ENCODE results near the gene RABGEF1. TPM values are rescaled to one million over a fixed set of nuclear protein-coding genes. Genes with fewer than 3 reads are reported as not detected.
"Not testable (repeated sequence)": the region's sequence is repeated elsewhere in the genome, so short reads cannot be mapped to it uniquely, and the experiment has no call there.

The RABGEF1 gene
- total RNA-seq, 1 donor from 2014 or later: 14.1 TPM

DNA sequence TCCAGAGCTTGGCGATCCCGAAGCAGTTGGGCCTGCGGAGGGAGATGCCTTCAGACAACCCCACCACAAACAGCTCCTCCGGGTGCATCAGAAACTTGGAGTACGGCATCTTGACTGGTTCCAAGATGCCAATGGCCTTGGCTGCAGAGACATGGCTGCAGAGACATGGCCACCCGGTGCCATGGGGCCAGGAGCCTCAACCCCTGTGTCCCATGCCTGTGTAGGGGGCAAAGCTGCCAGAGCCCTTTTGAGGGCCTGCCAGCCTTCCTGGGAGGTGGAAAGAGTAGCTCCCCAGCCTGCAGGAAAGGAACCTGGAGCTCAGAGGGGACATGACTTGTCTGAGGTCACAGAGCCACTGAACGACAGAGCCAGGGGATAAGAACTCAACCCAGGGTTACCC lies 83.5 kb downstream of the RABGEF1 start:
- Mint-ChIP-seq H3K27me3 (ENCODE audit: unreplicated experiment) (no peaks in the 10 kb centered on the region), H3K4me1 (ENCODE audit: low read depth, unreplicated experiment) (no peaks in the 10 kb centered on the region), H3K9me3 (ENCODE audit: unreplicated experiment) (peaks cover 1% of the 10 kb centered on the region), H3K27ac (ENCODE audit: unreplicated experiment) (no peak overlapping the region), H3K36me3 (ENCODE audit: unreplicated experiment) (no peaks in the 10 kb centered on the region), H3K4me3 (ENCODE audit: unreplicated experiment) (no peak overlapping the region)
- TF ChIP-seq, protein P1, sequence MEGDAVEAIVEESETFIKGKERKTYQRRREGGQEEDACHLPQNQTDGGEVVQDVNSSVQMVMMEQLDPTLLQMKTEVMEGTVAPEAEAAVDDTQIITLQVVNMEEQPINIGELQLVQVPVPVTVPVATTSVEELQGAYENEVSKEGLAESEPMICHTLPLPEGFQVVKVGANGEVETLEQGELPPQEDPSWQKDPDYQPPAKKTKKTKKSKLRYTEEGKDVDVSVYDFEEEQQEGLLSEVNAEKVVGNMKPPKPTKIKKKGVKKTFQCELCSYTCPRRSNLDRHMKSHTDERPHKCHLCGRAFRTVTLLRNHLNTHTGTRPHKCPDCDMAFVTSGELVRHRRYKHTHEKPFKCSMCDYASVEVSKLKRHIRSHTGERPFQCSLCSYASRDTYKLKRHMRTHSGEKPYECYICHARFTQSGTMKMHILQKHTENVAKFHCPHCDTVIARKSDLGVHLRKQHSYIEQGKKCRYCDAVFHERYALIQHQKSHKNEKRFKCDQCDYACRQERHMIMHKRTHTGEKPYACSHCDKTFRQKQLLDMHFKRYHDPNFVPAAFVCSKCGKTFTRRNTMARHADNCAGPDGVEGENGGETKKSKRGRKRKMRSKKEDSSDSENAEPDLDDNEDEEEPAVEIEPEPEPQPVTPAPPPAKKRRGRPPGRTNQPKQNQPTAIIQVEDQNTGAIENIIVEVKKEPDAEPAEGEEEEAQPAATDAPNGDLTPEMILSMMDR (IDR thresholded peaks at IDR 0.05; ENCODE audit: partially characterized antibody, unreplicated experiment): no peak
- no peak for DNase-seq

DNA sequence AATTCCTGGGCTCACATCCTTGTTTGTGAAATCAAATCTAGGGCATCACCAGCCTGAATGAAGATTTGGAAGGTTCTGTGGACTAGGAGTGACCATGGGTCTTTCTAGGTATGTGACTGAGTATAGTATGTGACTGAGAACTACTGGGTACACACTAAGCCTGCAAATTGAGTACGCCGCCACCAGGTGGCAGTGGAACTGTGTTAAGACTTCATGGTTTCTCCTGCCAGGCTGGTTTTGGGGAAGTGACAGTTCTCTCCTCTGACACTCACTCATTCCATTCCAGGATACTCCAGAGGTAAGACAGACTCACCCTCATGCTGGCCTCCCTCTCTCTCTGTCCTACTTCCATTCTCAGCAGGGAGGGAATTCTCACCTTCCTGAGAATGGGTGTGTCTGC lies 85.0 kb downstream of the RABGEF1 start:
- H3K9me3 Mint-ChIP-seq (ENCODE audit: unreplicated experiment); H3K36me3 Mint-ChIP-seq (ENCODE audit: unreplicated experiment); H3K4me1 Mint-ChIP-seq (ENCODE audit: low read depth, unreplicated experiment); H3K4me3 Mint-ChIP-seq (ENCODE audit: unreplicated experiment); H3K27me3 Mint-ChIP-seq (ENCODE audit: unreplicated experiment); H3K27ac Mint-ChIP-seq (ENCODE audit: unreplicated experiment): not testable (repeated sequence)
- peak; percentile 37 for DNase-seq
- TF ChIP-seq, protein P1 (IDR thresholded peaks at IDR 0.05; ENCODE audit: partially characterized antibody, unreplicated experiment): peak; percentile 46

DNA sequence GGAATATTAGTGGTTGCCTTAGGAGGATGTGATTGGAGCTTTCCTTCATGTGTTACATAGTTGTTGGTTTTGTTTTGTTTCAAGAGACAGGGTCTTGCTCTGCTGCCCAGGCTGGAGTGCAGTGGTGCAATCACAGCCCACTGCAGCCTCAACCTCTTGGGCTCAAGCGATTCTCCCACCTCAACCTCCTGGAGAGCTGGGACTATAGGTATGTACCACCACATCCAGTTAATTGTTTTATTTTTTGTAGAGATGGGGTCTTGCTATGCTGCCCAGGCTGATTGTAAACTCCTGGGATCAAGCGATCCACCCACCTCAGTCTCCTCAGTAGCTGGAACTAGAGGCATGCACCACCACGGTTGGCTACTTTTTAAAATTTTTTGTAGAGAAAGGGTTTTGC lies 86.1 kb downstream of the RABGEF1 start:
- no peak overlapping the region for H3K27ac Mint-ChIP-seq (ENCODE audit: unreplicated experiment)
- H3K4me3 Mint-ChIP-seq (ENCODE audit: unreplicated experiment): no peak overlapping the region
- no peak for DNase-seq
- no peaks in the 10 kb centered on the region for H3K36me3 Mint-ChIP-seq (ENCODE audit: unreplicated experiment)
- H3K9me3 Mint-ChIP-seq (ENCODE audit: unreplicated experiment): no peaks in the 10 kb centered on the region
- TF ChIP-seq, protein P1 (IDR thresholded peaks at IDR 0.05; ENCODE audit: partially characterized antibody, unreplicated experiment): no peak
- no peaks in the 10 kb centered on the region for H3K4me1 Mint-ChIP-seq (ENCODE audit: low read depth, unreplicated experiment)
- no peaks in the 10 kb centered on the region for H3K27me3 Mint-ChIP-seq (ENCODE audit: unreplicated experiment)

DNA sequence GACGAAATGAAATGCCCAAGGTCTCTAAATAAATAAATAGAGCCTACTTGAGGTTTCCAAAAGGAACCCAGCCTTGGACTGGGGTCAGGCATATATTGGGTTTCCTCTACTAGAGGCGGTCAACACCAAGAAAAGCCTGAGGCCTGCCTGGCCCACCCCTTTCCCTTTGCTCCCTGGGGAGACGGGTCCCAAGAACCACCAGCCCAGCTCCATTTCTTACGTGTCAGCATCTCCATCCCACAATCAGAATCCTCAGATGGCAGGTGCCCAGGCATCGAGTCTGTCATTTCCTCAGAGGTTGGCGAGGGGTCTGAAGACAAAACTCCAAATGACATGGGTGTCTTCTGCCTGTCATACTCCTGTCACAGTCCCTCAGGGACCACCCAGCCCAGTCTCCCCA lies 90.4 kb downstream of the RABGEF1 start:
- H3K4me3 Mint-ChIP-seq (ENCODE audit: unreplicated experiment); H3K27ac Mint-ChIP-seq (ENCODE audit: unreplicated experiment); H3K27me3 Mint-ChIP-seq (ENCODE audit: unreplicated experiment); H3K9me3 Mint-ChIP-seq (ENCODE audit: unreplicated experiment); DNase-seq; H3K4me1 Mint-ChIP-seq (ENCODE audit: low read depth, unreplicated experiment); H3K36me3 Mint-ChIP-seq (ENCODE audit: unreplicated experiment): not testable (repeated sequence)

DNA sequence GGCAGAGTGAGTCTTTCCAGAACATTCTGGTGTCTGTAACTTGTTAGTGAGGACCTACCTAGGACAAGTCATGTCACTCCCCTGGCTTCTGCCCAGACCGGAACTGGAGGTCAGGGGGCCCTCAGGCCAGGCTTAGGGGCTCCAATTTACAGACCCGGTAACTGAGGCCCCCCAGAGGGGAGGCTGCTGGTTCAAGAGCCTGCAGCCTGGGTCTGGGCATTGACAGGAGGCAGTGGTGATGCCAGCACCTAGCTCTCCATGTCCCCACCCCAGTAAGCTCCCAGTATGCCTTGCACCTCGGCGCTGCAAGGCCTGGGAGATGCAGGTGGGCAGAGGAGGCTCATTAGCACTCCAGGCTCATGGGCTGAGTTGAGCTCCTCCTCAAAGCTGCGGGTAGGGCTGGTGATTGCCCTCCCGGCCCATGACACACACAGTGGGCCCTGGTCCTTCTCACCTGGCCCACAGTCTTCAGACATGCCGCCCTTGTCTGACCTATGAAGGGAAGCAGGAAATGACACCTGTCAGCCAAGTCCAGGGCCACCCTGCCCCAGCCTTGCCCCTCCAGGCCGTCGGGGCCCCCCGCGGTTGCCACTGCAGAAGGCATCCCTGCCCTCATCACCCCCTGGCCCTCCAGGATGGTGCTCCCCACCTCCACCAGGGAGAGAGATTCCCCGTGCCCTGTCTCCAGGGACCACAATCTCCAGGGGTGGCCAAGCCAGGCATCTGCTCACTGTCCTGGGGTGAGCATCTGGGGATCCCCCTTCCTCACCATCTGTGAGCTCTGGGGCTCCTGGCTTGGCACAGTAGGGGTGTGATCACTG lies 92.2 kb downstream of the RABGEF1 start:
- Mint-ChIP-seq H3K4me3 (ENCODE audit: unreplicated experiment) (no peak overlapping the region), H3K36me3 (ENCODE audit: unreplicated experiment) (no peaks in the 10 kb centered on the region), H3K27me3 (ENCODE audit: unreplicated experiment) (no peaks in the 10 kb centered on the region), H3K4me1 (ENCODE audit: low read depth, unreplicated experiment) (peaks cover 1% of the 10 kb centered on the region), H3K27ac (ENCODE audit: unreplicated experiment) (no peak overlapping the region), H3K9me3 (ENCODE audit: unreplicated experiment) (no peaks in the 10 kb centered on the region)
- no peak for DNase-seq
- TF ChIP-seq, protein P1 (IDR thresholded peaks at IDR 0.05; ENCODE audit: partially characterized antibody, unreplicated experiment): no peak

All from glutamatergic neuron (in vitro differentiated cells).